GM18870 (cell line): ENCODE data around the gene ACOT11.
"Not testable (repeated sequence)": the region's sequence is repeated elsewhere in the genome, so short reads cannot be mapped to it uniquely, and the experiment has no call there.

Experiments used
- ATAC-seq: cut with Tn5 transposase; IDR thresholded peaks from one replicate; pipeline ENCODE4 v1.9.1; 2021; ENCODE audit warnings: moderate library complexity; ENCODE audit not compliant: unreplicated experiment

The ACOT11 gene

GRCh38 chr1:54606990-54607325 is 58.9 kb downstream of the ACOT11 start:
- no peak for ATAC-seq

GRCh38 chr1:54607821-54608565 is 60.0 kb downstream of the ACOT11 start:
- ATAC-seq: no peak

GRCh38 chr1:54608566-54609230 is 60.7 kb downstream of the ACOT11 start:
- ATAC-seq: no peak

- ATAC-seq: no peak
These were observed 61.4 kb downstream of the ACOT11 start for GRCh38 chr1:54609301-54609921.

GRCh38 chr1:54610048-54610447 is 62.0 kb downstream of the ACOT11 start:
- no peak for ATAC-seq

- no peak for ATAC-seq
These were observed 62.9 kb downstream of the ACOT11 start for GRCh38 chr1:54610601-54611580.

GRCh38 chr1:54611621-54612020 is 63.6 kb downstream of the ACOT11 start:
- no peak for ATAC-seq

GRCh38 chr1:54614024-54614423 is 66.0 kb downstream of the ACOT11 start:
- no peak for ATAC-seq

- ATAC-seq: no peak
These were observed 66.5 kb downstream of the ACOT11 start for GRCh38 chr1:54614563-54614962.

- ATAC-seq: no peak
These were observed 67.7 kb downstream of the ACOT11 start for GRCh38 chr1:54615531-54616279.

GRCh38 chr1:54619749-54620148 is 71.7 kb downstream of the ACOT11 start:
- ATAC-seq: no peak

GRCh38 chr1:54623216-54624007 is 75.4 kb downstream of the ACOT11 start, which contains the start of gene FAM151A:
Gene FAM151A, minus strand, starts transcription at chr1:54623525. Its CDS starts 130 bp downstream, at chr1:54623395.
- ATAC-seq: no peak

GRCh38 chr1:54624466-54625464 is 76.7 kb downstream of the ACOT11 start:
- ATAC-seq: no peak

- no peak for ATAC-seq
These were observed 79.2 kb downstream of the ACOT11 start for GRCh38 chr1:54627196-54627595.

GRCh38 chr1:54635804-54636203 is 87.8 kb downstream of the ACOT11 start:
- not testable (repeated sequence) for ATAC-seq

GRCh38 chr1:54636461-54637446 is 88.7 kb downstream of the ACOT11 start:
- not testable (repeated sequence) for ATAC-seq

GRCh38 chr1:54640361-54640760 is 92.3 kb downstream of the ACOT11 start:
- ATAC-seq: no peak
